ENCODE data around the gene GAR1. TPM values are rescaled to one million over a fixed set of nuclear protein-coding genes. Genes with fewer than 3 reads are reported as not detected.

The GAR1 gene
- total RNA-seq, 1 experiment from 2014 or later: 40.6 TPM

- no peaks in the 10 kb centered on the region for H3K36me3 ChIP-seq (ENCODE audit: control insufficient read depth in 1 of 2, insufficient read depth in 2 of 2, low read length in 2 of 2)
- DNase-seq (ENCODE audit: low read depth, low spot score) (no peak), ATAC-seq (no peak)
- no peak overlapping the region for H3K4me3 ChIP-seq (replicated peaks in 1 of 2; ENCODE audit: low read depth in 1 of 2, low read length in 2 of 2)
- H3K4me1 ChIP-seq (ENCODE audit: control insufficient read depth in 1 of 2, insufficient read depth in 2 of 2, low read length in 2 of 2): no peaks in the 10 kb centered on the region
- H3K27ac ChIP-seq (ENCODE audit: low read depth, low read length): no peak overlapping the region
- no peak overlapping the region for H3K9ac ChIP-seq (ENCODE audit: low read length)
- no peaks in the 10 kb centered on the region for H3K79me2 ChIP-seq (ENCODE audit: insufficient read depth, low read length)
- H3K4me2 ChIP-seq (ENCODE audit: low read length): no peak overlapping the region
- TF ChIP-seq FOSL1 (IDR thresholded peaks at IDR 0.05; ENCODE audit: low read depth) (no peak), EZH2phosphoT487 (IDR thresholded peaks at IDR 0.05; ENCODE audit: borderline replicate concordance) (no peak), REST (IDR thresholded peaks at IDR 0.05; ENCODE audit: low read depth) (no peak), YY1 (IDR thresholded peaks at IDR 0.05; ENCODE audit: extremely low read depth, insufficient replicate concordance, low read depth, low read length) (no peak), SIN3A (IDR thresholded peaks at IDR 0.05; ENCODE audit: low read depth) (no peak), POLR2AphosphoS5 (IDR thresholded peaks at IDR 0.05; ENCODE audit: low read depth, low read length) (no peak), CBX3 (IDR thresholded peaks at IDR 0.05; ENCODE audit: low read depth) (no peak), ATF3 (IDR thresholded peaks at IDR 0.05) (no peak), RAD21 (IDR thresholded peaks at IDR 0.05; ENCODE audit: low read depth) (no peak), SP1 (IDR thresholded peaks at IDR 0.05; ENCODE audit: low read depth) (no peak), POLR2A (IDR thresholded peaks at IDR 0.05; ENCODE audit: borderline replicate concordance, extremely low read depth, insufficient read depth, insufficient read length) (no peak), MAX (IDR thresholded peaks at IDR 0.05) (no peak), SRF (IDR thresholded peaks at IDR 0.05; ENCODE audit: low read depth) (no peak), EGR1 (IDR thresholded peaks at IDR 0.05; ENCODE audit: low read depth) (no peak), ZFX (IDR thresholded peaks at IDR 0.05) (no peak), CTCF (IDR thresholded peaks at IDR 0.05 in 2 of 3, conservative IDR thresholded peaks at IDR 0.05 in 1 of 3; ENCODE audit: borderline replicate concordance in 1 of 3, insufficient read depth in 1 of 3, low read depth in 2 of 3, low read length in 2 of 3) (no peak), CEBPB (IDR thresholded peaks at IDR 0.05; ENCODE audit: low read depth) (no peak), ELF1 (IDR thresholded peaks at IDR 0.05; ENCODE audit: borderline replicate concordance, low read depth) (no peak), ZNF274 (IDR thresholded peaks at IDR 0.05; ENCODE audit: low read depth, low read length) (no peak)
- no peak overlapping the region for H2AFZ ChIP-seq (ENCODE audit: low read depth, low read length, poor library complexity, severe bottlenecking)
- RAD21 ChIA-PET (ENCODE audit: low non-redundant PET in 1 of 2, low total read pairs in 2 of 2, uncharacterized antibody in 2 of 2, unreplicated experiment in 2 of 2): no interaction called here
- BruUV-seq (replicated peaks): no TSS peak
- POLR2A ChIA-PET: no interaction called here
- H4K20me1 ChIP-seq (ENCODE audit: insufficient read depth): no peaks in the 10 kb centered on the region
- no peaks in the 10 kb centered on the region for H3K9me2 ChIP-seq (ENCODE audit: insufficient read depth)
- H3K9me3 ChIP-seq (ENCODE audit: control insufficient read depth in 1 of 2, insufficient read depth in 1 of 2, low read depth in 1 of 2, low read length in 2 of 2): no peaks in the 10 kb centered on the region
- intact Hi-C loops (cut with micrococcal nuclease): no loop called here
- no peaks in the 10 kb centered on the region for H3K27me3 ChIP-seq (ENCODE audit: insufficient read depth, low read length)
- CTCF ChIA-PET: no interaction called here
Observed at GRCh38 chr4:109870061-109870460, 54.5 kb downstream of the GAR1 start.

Measured in HCT116 (cell line).